Stimulated activated CD8-positive, alpha-beta memory T cell treated with anti-CD3 and anti-CD28 coated beads, Interleukin-7, amount 100 ng/mL, for 4 hours (primary cell): ENCODE measurements around the gene ULBP1.
"Not testable (repeated sequence)": the region's sequence is repeated elsewhere in the genome, so short reads cannot be mapped to it uniquely, and the experiment has no call there.

Source experiments
- DNase-seq, 2 donors: peaks; one replicate each; pipeline ENCODE4 v3.0.0-alpha.2; 2020; ENCODE audit warnings: low read depth in 2 of 2

Gene ULBP1

GRCh38 chr6:150004783-150005717 is 41.3 kb downstream of the ULBP1 start:
- peak; percentile 75 to 86 for DNase-seq

- no peak for DNase-seq
These were observed 42.3 kb downstream of the ULBP1 start for GRCh38 chr6:150005761-150006651.

- DNase-seq = no peak
These were observed 43.3 kb downstream of the ULBP1 start for GRCh38 chr6:150006961-150007464.

GRCh38 chr6:150008588-150008987 is 44.8 kb downstream of the ULBP1 start:
- no peak for DNase-seq

DNA sequence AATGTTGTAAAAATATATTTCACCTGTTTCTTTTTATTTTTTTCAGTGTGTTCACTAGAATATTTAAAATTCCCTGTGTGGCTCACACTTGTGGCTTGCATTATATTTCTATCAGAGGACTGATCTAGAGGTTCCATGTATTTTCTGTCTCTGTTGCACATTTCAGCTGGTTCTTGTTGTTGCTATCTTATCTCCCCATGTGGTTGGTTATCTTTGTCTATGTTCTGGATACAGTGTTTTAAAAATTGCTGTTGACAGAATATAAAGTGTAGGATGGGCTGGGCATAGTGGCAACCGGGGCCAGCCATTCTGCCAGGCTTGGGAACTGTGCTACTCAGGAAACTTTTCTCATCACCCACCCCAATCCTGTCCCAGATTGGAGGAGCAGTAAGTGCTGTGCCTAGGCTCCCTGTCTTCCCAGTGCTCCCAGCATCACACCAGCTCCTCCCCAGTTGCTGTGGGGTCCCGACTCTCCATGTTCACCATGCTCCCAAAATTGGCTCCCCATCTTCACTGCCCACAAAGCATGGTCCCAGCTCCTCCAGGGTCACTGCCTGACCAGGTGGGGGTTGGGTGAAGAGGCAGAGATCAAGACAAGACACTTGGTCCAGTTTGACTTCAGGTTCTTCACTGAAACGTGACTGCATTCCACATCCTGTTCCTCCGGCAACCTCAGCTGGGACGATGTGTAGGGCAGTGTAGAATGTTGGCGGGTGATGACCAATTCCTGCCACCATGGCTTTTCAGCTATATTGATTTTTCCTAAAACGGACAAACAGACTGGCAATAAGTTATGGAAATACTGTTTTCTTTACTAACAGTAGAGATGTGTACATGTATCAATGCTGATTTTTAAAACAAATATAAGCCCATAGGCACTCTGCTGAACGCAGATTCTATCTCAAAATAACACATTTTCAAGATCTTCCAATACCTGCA is 49.4 kb downstream of the ULBP1 start:
- not testable (repeated sequence) for DNase-seq

- not testable (repeated sequence) for DNase-seq
These were observed 50.3 kb downstream of the ULBP1 start for GRCh38 chr6:150013785-150014622.

DNA sequence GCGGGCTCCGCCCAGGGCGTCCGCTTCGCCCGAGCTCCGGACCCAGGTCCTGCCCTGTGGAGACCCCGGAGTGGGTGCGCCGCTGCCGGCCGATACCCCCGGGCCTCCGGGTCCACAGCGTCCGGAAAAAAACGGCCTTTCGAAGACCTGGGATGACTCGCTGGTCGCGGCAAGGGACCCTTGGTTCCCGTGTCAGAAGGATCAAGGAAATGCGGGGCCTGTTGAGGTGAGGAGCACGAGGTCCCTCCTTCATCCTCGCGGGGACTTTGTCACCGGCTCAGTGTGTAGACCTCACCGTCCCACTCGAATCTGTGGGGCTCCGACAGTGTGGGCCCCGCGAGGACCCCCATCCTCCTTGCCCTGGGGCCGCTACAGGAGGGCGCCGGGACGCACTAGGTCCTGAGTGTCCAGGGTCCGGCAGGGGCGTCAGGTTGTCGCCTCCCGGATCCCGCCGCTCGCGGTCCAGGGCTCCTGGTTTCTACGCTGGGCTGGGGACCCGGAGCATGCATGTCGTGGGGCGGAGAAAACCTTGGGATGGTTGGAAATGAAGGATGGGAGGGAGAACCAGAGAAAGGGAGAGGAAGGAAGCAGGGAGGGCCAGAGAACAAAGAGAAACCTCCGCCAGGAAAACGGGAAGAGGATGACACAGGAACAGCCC is 51.0 kb downstream of the ULBP1 start:
- DNase-seq = not testable (repeated sequence)

DNA sequence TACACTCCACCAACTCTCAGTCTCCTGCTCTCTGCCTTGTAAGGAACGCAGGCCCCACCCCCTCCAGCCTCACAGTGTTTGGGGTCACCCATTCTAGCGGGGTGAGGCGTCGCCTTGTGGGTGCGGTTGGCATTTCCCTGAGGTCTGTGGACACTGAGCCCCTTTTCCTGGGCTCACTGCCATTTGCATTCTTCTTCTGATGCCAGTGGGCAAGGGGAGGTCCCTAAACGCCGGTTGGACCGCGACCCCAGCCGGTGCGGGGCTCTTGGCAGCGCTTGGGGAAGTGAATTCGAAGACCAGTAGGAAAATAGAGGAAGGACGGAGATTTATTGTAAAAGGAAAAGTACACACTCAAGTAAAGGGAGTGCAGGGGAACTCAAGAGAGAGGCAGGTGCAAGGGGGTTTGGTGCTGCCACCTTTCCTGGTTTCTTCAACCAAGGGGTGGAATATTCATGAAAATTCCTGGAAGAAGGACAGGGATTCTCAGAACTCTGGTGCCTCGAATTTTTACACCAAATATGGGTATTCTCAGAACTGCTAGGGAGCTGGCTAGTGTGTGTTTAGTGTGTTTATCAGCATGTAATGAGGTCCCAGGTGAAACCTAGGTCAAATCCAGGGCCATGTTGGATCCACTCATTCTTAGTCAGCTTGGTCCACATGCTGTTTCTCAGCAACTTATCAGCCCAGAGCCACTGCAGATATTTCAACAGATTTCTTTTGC is 51.7 kb downstream of the ULBP1 start:
- DNase-seq = not testable (repeated sequence)

GRCh38 chr6:150016324-150017185 is 52.8 kb downstream of the ULBP1 start:
- DNase-seq = no peak

GRCh38 chr6:150017186-150017521 is 53.4 kb downstream of the ULBP1 start:
- DNase-seq = not testable (repeated sequence)

- DNase-seq = no peak
These were observed 55.3 kb downstream of the ULBP1 start for GRCh38 chr6:150018846-150019580.

- DNase-seq = not testable (repeated sequence)
These were observed 58.1 kb downstream of the ULBP1 start for GRCh38 chr6:150021870-150022269.
